HG02938 (cell line): ENCODE data around the gene NPHP4.

Experiments used
- ATAC-seq: cut with Tn5 transposase; IDR thresholded peaks from one replicate; pipeline ENCODE4 v1.9.1; 2021; ENCODE audit warnings: mild to moderate bottlenecking, moderate library complexity; ENCODE audit not compliant: unreplicated experiment

Gene NPHP4

GRCh38 chr1:6004412-6005123 is 12.3 kb upstream of the NPHP4 start:
- no peak for ATAC-seq

- ATAC-seq, result no peak
Observed at GRCh38 chr1:6003568-6004411, 11.6 kb upstream of the NPHP4 start.

- ATAC-seq, result no peak
Observed at GRCh38 chr1:6002714-6003501, 10.7 kb upstream of the NPHP4 start.

DNA sequence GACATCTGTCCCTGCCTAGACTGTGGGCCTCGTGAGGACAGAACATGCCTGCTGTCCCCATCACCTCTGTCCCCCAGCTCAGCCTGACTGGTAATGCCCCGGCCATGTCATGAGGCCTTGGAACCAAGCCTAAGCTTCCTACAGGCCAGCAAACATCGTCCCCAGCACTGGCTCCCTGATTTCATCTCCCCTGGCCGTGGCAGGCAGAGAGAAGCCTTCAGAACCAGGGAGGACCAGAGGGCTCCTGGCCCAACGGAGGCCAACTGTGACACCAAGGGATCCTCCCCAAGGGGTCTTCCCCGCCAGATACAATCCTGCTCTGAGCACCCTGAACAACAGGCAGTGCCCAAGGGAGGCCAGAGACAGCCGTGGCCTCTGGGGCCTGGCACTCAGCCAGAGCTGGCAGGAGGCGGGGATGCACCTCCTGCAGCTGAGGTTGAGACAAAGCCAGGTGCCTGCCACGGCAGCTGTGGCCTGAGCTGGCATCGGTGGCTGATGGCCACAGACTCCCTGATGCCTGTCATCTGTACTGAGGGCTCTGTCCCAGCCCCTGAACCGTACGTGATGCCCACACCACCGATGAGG is 9.9 kb upstream of the NPHP4 start:
- no peak for ATAC-seq

- ATAC-seq, result no peak
Observed at GRCh38 chr1:6000444-6001288, 8.4 kb upstream of the NPHP4 start.

GRCh38 chr1:5999711-6000443 is 7.7 kb upstream of the NPHP4 start:
- ATAC-seq, result no peak

DNA sequence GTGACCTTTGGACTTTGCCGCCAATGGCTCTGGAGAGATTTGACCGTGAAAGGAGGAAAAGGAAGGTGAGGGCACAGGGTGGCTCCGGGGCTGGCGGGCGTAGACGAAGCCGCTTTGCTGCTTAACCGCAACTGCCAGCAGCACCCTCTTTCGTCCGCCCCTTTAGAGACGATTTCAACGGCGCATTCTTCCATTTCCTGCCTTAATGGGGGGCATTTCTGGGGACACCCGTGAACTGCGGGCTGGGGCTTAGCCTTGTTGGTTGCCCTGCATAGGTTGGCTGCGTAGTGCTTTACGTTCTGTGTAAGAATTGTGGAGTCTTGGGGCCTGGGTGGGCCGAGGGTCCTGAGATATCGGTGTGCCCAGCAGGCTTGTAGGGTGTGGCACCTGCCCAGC is 6.7 kb upstream of the NPHP4 start:
- ATAC-seq, result no peak

DNA sequence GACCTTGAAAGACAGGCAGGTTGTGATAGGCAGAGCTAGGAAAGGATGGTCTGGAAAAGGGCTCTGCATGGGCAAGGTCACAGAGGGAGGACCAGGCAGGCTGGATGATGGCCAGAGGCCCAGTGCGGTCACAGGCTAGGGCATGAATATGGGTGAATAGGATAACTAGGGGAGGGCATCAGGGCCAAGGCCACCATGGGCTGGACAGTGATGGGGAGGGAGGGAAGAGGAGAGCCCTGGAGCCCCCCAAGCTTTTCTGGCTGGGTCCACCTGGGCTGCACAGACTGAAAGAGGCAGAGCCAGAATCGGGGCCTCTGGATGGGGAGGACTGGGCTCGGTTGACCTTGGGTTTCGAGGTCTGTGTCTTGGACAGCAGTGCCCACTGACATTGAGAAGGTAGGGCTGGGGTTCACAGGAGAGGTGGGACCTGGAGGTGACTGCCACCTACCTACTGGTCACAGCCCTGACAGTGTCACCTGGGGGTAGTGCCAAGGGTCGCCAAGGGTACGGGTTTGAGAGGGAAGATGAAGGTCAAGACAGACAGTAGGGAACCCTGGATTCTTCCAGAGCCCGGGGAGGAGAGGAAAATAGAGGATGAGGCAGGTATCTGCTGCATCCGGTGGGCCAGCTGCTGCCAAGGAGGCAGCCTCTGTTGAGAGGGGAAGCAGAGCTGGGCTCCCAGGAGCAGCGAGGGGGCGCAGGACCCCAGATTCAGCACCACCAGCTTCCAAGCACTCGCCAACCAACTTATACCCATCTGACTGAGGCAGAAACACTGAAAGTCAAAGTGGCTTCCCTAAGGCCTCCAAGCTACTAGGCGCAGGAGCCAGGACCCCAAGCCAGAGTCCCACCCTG is 6.1 kb upstream of the NPHP4 start:
- ATAC-seq, result no peak

- no peak for ATAC-seq
Observed at GRCh38 chr1:5997316-5997715, 5.1 kb upstream of the NPHP4 start.

- ATAC-seq, result no peak
Observed at GRCh38 chr1:5996641-5997270, 4.5 kb upstream of the NPHP4 start.

DNA sequence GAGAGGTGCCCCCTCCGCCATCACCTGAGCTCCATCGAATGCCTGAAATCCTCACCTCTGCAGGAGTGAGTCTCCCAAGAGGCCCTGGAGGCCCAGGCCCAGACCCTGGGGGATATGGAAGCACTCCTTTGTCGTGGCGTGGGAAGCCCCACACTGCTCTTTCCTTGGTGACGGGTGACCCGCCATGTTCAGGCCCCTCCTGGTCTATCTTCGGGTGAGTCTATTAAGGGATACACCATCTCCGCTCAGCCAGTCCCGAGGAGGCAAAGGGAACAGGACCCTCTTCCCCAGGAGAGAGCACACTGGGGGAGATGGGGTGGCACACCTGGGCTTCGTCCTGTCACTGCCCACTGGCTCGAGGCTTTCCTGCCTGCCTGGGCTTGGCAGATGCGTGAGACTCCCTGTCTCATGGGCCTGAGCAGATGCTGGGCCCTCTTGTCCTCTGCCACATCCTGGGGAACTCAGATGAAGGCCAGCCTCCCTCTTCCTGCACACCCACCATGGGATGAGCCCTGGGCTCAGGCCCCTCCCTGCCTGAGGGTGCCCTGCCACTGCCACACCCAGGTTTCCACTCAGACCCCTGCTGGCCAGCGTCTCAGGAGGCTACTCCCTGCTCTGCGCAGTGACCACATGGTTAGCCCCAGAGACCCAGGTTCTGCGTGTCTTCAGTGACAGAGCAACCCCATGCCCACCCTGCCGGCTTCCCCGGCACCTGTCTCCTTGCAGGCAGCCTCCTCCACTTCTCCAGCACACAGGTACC is 3.8 kb upstream of the NPHP4 start:
- ATAC-seq, result no peak

- no peak for ATAC-seq
Observed at GRCh38 chr1:5994713-5995621, 2.7 kb upstream of the NPHP4 start.

- ATAC-seq, result no peak
Observed at GRCh38 chr1:5993556-5994491, 1.6 kb upstream of the NPHP4 start.

- ATAC-seq, result peak; percentile 6
Observed at GRCh38 chr1:5992814-5993555, 760 bp upstream of the NPHP4 start.
